DOHH2 (cell line): ENCODE results near the gene ZNF106.

ENCODE experiments used
- CTCF ChIP-seq: fragments of 200-600 bp; sonication (generic); IDR thresholded peaks from one replicate; pipeline ENCODE4 v1.5.1; 2014; ENCODE audit warnings: antibody characterized with exemption, mild to moderate bottlenecking, low read depth, low read length; ENCODE audit not compliant: poor library complexity, severe bottlenecking
- EZH2phosphoT487 ChIP-seq: fragments of 200-600 bp; sonication (generic); IDR thresholded peaks from 2 replicates; pipeline ENCODE4 v1.6.1; 2017; ENCODE audit warnings: borderline replicate concordance, mild to moderate bottlenecking, antibody characterized with exemption, low read length, moderate library complexity, mixed read lengths

DNA sequence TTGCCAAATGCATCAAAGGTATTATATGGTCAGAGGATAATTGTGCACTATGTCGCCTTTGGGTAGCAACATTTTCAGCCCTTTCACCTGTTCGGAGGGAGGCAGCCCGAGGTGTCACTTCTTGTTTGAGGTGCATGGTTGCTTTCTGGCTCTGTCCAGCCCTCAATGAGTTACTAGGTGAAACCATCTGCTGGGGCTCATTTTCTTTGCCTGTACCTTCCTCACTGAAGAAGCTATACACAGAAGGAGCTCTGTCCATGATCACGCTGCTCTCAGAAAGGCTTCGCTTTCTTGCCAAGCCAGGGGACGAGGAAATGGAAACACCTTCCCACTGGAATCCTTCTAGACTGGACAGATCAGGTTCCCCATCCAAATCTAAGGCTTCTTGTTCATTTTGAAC, 42.7 kb downstream of the ZNF106 start:
- TF ChIP-seq CTCF (no peak), EZH2phosphoT487 (no peak)
